Measurements from ENCODE around the gene PANX3. TPM values are rescaled to one million over a fixed set of nuclear protein-coding genes. Genes with fewer than 3 reads are reported as not detected.

The PANX3 gene
- total and polyA plus RNA-seq, 4 donors, result not detected

DNA sequence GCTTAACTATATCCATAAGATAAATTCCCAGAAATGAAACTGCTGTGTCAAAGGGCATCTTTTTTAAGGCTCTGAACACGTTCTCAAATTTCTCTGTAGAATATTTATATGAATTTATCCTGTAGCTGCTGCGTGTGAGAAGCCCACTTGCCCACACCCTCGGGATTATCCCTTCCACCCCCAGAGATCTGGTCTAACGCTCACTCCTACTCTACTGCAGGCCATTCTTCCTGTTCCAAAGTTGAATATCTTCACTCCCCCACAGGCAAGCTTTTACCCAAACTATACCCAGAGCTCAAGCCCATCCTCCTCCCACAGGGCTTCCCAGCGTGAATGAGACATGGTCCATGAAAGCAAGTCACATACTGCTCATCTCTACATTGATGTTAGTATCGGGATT, 37.4 kb downstream of the PANX3 start:
- WGBS, 2 donors, result 75 to 85% methylated on average over 6 of the region's 6 CpGs
- H3K4me3 ChIP-seq, result no peak overlapping the region
- no peak for TF ChIP-seq CTCF (IDR thresholded peaks at IDR 0.05; ENCODE audit: control extremely low read depth, extremely low read depth)
- DNase-seq (no peak), ATAC-seq (ENCODE audit: insufficient read depth, low FRiP score) (no peak)
- peaks cover 0 to 6% (median 2%) of the 10 kb centered on the region in 4 donors for H3K36me3 ChIP-seq (ENCODE audit: control insufficient read depth in 4 of 4, insufficient read depth in 4 of 4, low read length in 4 of 4)
- H3K27ac ChIP-seq (ENCODE audit: low read depth in 1 of 2, low read length in 1 of 2), result no peak overlapping the region
- H3K9ac ChIP-seq (ENCODE audit: insufficient read depth in 1 of 2, low read length in 2 of 2), result no peak overlapping the region
- no peaks in the 10 kb centered on the region for H3K9me3 ChIP-seq (ENCODE audit: control insufficient read depth in 4 of 4, insufficient read depth in 3 of 4, low read length in 3 of 4)
- no peaks in the 10 kb centered on the region for H3K27me3 ChIP-seq (ENCODE audit: control insufficient read depth in 3 of 3, insufficient read depth in 3 of 3, low read length in 2 of 3)
- no peaks in the 10 kb centered on the region for H3K4me1 ChIP-seq (ENCODE audit: control insufficient read depth in 5 of 5, insufficient read depth in 5 of 5, low read length in 5 of 5)

DNA sequence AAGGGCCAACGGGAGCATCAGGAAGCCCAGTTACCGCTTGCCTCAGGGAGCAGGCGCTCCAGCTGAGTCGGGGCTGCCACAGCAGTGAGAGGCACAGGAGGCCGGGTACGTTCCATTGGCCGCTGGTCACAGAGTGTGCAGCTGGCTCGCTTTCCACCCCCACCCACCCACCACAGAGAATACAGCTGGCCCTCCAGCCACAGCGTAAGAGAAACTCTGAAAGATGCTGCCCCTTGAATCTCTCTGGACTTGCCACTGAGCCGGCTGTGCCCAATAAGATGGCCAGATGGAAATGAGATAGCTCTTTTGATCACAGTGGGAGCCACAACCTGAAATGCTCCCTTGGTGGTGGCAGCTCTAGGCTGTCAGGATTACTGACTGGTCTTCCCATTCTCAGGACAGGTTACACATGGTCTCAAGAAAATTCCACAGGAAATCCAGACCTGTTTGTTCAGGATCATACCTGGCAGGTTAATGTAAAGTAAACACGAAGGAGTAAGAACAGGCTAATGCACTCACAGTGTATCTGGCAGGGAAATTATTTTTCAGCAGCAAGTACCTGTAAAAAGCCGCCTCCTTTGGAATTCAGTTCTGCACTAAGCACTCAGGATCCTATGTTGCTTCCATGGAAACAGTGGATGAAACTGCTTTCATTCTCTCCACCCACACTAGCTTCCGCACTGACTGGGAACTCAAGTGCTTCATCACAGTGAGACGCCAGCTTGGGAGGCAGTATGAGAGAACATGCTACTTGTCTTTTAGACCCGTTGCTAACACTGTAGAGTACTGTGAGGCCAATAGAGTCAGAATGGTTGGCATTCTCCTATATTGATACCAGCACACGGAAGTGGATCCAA, 45.8 kb downstream of the PANX3 start:
- H3K9ac ChIP-seq (ENCODE audit: insufficient read depth in 1 of 2, low read length in 2 of 2), result no peak overlapping the region

GRCh38 chr11:124657904-124658303, 46.7 kb downstream of the PANX3 start:
- TF ChIP-seq CTCF (IDR thresholded peaks at IDR 0.05; ENCODE audit: control extremely low read depth, extremely low read depth), result no peak
- ATAC-seq (ENCODE audit: insufficient read depth, low FRiP score), result no peak
- WGBS, 2 donors, result 90 to 94% methylated on average over 5 of the region's 5 CpGs
- Histone ChIP-seq H3K27me3 (ENCODE audit: control insufficient read depth in 3 of 3, insufficient read depth in 3 of 3, low read length in 2 of 3) (no peaks in the 10 kb centered on the region), H3K4me1 (ENCODE audit: control insufficient read depth in 5 of 5, insufficient read depth in 5 of 5, low read length in 5 of 5) (peaks cover 0 to 4% (median 0%) of the 10 kb centered on the region in 5 donors), H3K4me3 (no peak overlapping the region), H3K9ac (ENCODE audit: insufficient read depth in 1 of 2, low read length in 2 of 2) (no peak overlapping the region), H3K9me3 (ENCODE audit: control insufficient read depth in 4 of 4, insufficient read depth in 3 of 4, low read length in 3 of 4) (no peaks in the 10 kb centered on the region), H3K36me3 (ENCODE audit: control insufficient read depth in 4 of 4, insufficient read depth in 4 of 4, low read length in 4 of 4) (peaks cover 0 to 6% (median 1%) of the 10 kb centered on the region in 4 donors), H3K27ac (ENCODE audit: low read depth in 1 of 2, low read length in 1 of 2) (no peak overlapping the region)
- no peak for DNase-seq

More for the DNA sequence above, 45.8 kb downstream of the PANX3 start:
- Histone ChIP-seq H3K9me3 (ENCODE audit: control insufficient read depth in 4 of 4, insufficient read depth in 3 of 4, low read length in 3 of 4) (no peaks in the 10 kb centered on the region), H3K27ac (ENCODE audit: low read depth in 1 of 2, low read length in 1 of 2) (no peak overlapping the region), H3K27me3 (ENCODE audit: control insufficient read depth in 3 of 3, insufficient read depth in 3 of 3, low read length in 2 of 3) (no peaks in the 10 kb centered on the region), H3K4me3 (no peak overlapping the region), H3K4me1 (ENCODE audit: control insufficient read depth in 5 of 5, insufficient read depth in 5 of 5, low read length in 5 of 5) (peaks cover 0 to 4% (median 0%) of the 10 kb centered on the region in 5 donors), H3K36me3 (ENCODE audit: control insufficient read depth in 4 of 4, insufficient read depth in 4 of 4, low read length in 4 of 4) (peaks cover 0 to 6% (median 1%) of the 10 kb centered on the region in 4 donors)
- WGBS, 2 donors, result 73 to 85% methylated on average over 16 of the region's 16 CpGs
- ATAC-seq (ENCODE audit: insufficient read depth, low FRiP score) (peak; percentile 58), DNase-seq (peak in 2 of 3 donors; percentile 29 to 53)
- TF ChIP-seq CTCF (IDR thresholded peaks at IDR 0.05; ENCODE audit: control extremely low read depth, extremely low read depth), result no peak
